Astrocyte (in vitro differentiated cells and primary cell): ENCODE data around the gene TEX26.

ENCODE experiments used
- CTCF ChIP-seq: IDR thresholded peaks from 2 replicates; pipeline ENCODE4 v1.5.1; 2011; ENCODE audit warnings: low read depth, mild to moderate bottlenecking, inconsistent platforms, low read length, moderate library complexity; ENCODE audit not compliant: insufficient read depth
- EZH2 ChIP-seq: IDR thresholded peaks from 2 replicates; pipeline ENCODE4 v1.6.1; 2012; ENCODE audit warnings: mild to moderate bottlenecking, low read length, inconsistent platforms; ENCODE audit not compliant: insufficient read depth

- TF ChIP-seq EZH2 (no peak), CTCF (no peak)
Measured at GRCh38 chr13:30936971-30937370, 4.5 kb downstream of the TEX26 start.
